GM12878 (cell line): Measurements from ENCODE around the gene GSTM4.
"Not testable (repeated sequence)": the region's sequence is repeated elsewhere in the genome, so short reads cannot be mapped to it uniquely, and the experiment has no call there.

Source experiments
- CBFB ChIP-seq: IDR thresholded peaks from 2 replicates; pipeline ENCODE4 v1.6.1; 2016; ENCODE audit warnings: antibody characterized with exemption, low read depth
- CTCF ChIP-seq, 3 experiments: IDR thresholded peaks in 2 of 3; conservative IDR thresholded peaks in 1 of 3; 2 replicates each; pipeline ENCODE4 v1.5.1; 2011; ENCODE audit warnings: low read depth in 3 of 3, low read length in 3 of 3, mild to moderate bottlenecking in 3 of 3, control low read depth in 2 of 3, moderate library complexity in 2 of 3, inconsistent platforms in 1 of 3, mixed read lengths in 1 of 3; ENCODE audit not compliant: control insufficient read depth in 2 of 3, insufficient read depth in 1 of 3; ENCODE audit errors: extremely low read depth in 1 of 3
- ELK1 ChIP-seq: IDR thresholded peaks from 2 replicates; pipeline ENCODE4 v1.6.1; 2012; ENCODE audit warnings: low read depth, low read length, improper control_type of control experiment
- EZH2 ChIP-seq: IDR thresholded peaks from 2 replicates; pipeline ENCODE4 v1.6.1; 2012; ENCODE audit warnings: low read depth, mild to moderate bottlenecking, control low read depth, inconsistent platforms, low read length, borderline replicate concordance; ENCODE audit not compliant: control insufficient read depth
- JUND ChIP-seq: IDR thresholded peaks from 2 replicates; pipeline ENCODE4 v1.6.1; 2012; ENCODE audit warnings: low read depth, mild to moderate bottlenecking, low read length, improper control_type of control experiment, moderate library complexity
- MEF2A ChIP-seq: IDR thresholded peaks from 2 replicates; pipeline ENCODE4 v1.6.1; 2011; ENCODE audit warnings: low read depth, mild to moderate bottlenecking, low read length, moderate library complexity; ENCODE audit not compliant: insufficient read depth
- MYC ChIP-seq: IDR thresholded peaks from 2 replicates; pipeline ENCODE4 v1.6.1; 2011; ENCODE audit warnings: mild to moderate bottlenecking, low read length, moderate library complexity, inconsistent platforms; ENCODE audit not compliant: insufficient read depth, insufficient replicate concordance, insufficient read length, severe bottlenecking
- NFIC ChIP-seq: IDR thresholded peaks from 2 replicates; pipeline ENCODE4 v1.6.1; 2012; ENCODE audit warnings: low read depth, mild to moderate bottlenecking, inconsistent platforms, low read length, moderate library complexity
- POLR2A ChIP-seq: IDR thresholded peaks from 2 replicates; pipeline ENCODE4 v1.6.1; 2011; ENCODE audit warnings: low read depth, mild to moderate bottlenecking, low read length
- REST ChIP-seq: IDR thresholded peaks from 2 replicates; pipeline ENCODE4 v1.6.1; 2012; ENCODE audit warnings: mild to moderate bottlenecking, low read depth, low read length
- RFX5 ChIP-seq: IDR thresholded peaks from 2 replicates; pipeline ENCODE4 v1.6.1; 2011; ENCODE audit warnings: low read depth, low read length, improper control_type of control experiment
- SMAD1 ChIP-seq: fragments of 450-650 bp; IDR thresholded peaks from 2 replicates; pipeline ENCODE4 v1.6.1; 2018; ENCODE audit warnings: mild to moderate bottlenecking, low read depth; ENCODE audit not compliant: partially characterized antibody
- SP1 ChIP-seq: IDR thresholded peaks from one replicate; pipeline ENCODE4 v1.6.1; 2011; ENCODE audit warnings: low read depth, low read length

GRCh38 chr1:109697861-109698260 is 42.0 kb downstream of the GSTM4 start:
- TF ChIP-seq POLR2A; SMAD1; REST; MYC; SP1; NFIC; CTCF (IDR thresholded peaks at IDR 0.05 in 2 of 3, conservative IDR thresholded peaks at IDR 0.05 in 1 of 3; ENCODE audit: control insufficient read depth in 2 of 3, extremely low read depth in 1 of 3, insufficient read depth in 1 of 3, low read depth in 3 of 3, low read length in 3 of 3); EZH2; CBFB; RFX5; MEF2A; JUND; ELK1: not testable (repeated sequence)
